GM19463 (cell line): Measurements from ENCODE around the gene IL1RAPL2.
"Not testable (repeated sequence)": the region's sequence is repeated elsewhere in the genome, so short reads cannot be mapped to it uniquely, and the experiment has no call there.

Experiments
- ATAC-seq: cut with Tn5 transposase; IDR thresholded peaks from one replicate; pipeline ENCODE4 v1.9.1; 2021; ENCODE audit warnings: mild to moderate bottlenecking, moderate library complexity; ENCODE audit not compliant: unreplicated experiment

The IL1RAPL2 gene

GRCh38 chrX:105658136-105658535, 1092.1 kb downstream of the IL1RAPL2 start:
- ATAC-seq: no peak

GRCh38 chrX:105662248-105662647, 1096.2 kb downstream of the IL1RAPL2 start:
- ATAC-seq: no peak

- no peak for ATAC-seq
These were observed 1098.2 kb downstream of the IL1RAPL2 start for GRCh38 chrX:105664243-105664642.

- ATAC-seq: not testable (repeated sequence)
These were observed 1118.3 kb downstream of the IL1RAPL2 start for GRCh38 chrX:105684288-105684687.

DNA sequence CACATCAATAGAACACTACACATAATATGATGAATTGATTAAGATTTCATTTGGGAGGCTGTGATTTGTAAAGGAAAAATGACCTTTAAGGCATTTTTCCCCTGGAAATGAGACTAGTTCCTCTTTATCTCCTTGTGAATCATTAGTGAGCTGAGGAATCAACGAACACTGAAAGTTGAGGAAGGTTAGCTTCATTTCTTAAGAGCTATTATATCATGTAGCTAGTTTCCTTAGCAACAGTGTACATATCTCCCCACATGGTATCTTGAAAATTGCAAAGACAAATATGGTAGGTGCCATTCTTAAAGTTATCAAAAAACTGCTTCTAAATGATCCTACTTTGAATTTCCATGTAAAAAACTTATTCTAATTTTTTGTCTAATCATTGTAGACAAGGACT, 1128.8 kb downstream of the IL1RAPL2 start:
- no peak for ATAC-seq

- ATAC-seq: no peak
These were observed 1129.5 kb downstream of the IL1RAPL2 start for GRCh38 chrX:105695451-105695850.

DNA sequence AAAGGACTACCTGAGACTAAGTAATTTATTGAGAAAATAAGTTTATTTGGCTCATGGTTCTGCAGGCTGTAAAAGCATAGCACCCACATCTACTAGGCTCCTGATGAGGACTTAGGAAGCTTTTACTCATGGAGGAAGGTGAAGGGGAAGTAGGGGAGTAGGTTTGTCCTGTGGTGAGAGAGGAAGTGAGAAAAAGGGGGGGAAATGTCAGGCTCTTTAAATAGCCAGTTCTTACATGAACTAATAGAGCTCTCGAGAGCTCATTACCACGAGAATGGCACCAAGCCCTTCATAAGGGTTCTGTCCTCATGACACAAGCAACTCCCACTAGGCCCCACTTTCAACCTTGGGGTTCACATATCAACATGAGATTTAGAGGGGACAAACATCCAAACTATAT, 1130.9 kb downstream of the IL1RAPL2 start:
- ATAC-seq: peak; percentile 78

DNA sequence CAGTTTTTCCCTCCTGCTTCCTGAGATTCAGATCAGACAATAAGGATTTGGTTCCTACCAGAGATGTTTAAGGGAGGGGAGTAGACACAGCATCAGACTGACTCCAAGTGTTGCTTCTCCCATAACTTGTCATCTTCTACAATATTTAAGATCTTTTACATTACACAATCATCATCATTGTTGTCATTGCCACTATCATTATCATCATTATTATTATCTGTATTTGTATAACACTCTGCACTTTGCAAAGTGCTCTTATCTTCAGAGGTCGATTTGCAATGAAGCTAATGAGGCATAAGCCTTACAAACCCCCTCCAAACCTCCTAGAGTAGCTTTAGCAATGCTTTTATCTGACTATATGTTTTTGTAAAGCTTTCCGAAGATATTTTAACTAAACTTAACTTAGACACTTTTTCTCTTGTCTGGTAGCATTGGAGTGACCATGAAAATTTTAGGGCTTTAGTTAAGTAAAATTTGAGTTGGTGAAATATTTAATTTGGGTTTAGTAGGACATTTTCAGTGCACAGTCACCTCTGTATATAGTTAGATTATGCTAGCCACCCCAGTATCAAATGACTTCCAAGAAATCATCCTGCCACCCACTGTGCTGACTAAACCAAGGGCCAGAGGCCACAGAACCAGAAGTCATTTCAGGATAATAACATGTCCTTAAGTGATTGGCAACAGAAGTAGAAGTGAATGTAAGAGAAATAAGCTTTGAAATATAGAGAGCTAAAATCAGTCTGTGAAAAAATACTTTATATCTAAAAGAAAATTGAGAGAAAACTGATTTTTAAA, 1132.2 kb downstream of the IL1RAPL2 start:
- ATAC-seq: no peak

GRCh38 chrX:105700331-105700730, 1134.3 kb downstream of the IL1RAPL2 start:
- ATAC-seq: no peak

DNA sequence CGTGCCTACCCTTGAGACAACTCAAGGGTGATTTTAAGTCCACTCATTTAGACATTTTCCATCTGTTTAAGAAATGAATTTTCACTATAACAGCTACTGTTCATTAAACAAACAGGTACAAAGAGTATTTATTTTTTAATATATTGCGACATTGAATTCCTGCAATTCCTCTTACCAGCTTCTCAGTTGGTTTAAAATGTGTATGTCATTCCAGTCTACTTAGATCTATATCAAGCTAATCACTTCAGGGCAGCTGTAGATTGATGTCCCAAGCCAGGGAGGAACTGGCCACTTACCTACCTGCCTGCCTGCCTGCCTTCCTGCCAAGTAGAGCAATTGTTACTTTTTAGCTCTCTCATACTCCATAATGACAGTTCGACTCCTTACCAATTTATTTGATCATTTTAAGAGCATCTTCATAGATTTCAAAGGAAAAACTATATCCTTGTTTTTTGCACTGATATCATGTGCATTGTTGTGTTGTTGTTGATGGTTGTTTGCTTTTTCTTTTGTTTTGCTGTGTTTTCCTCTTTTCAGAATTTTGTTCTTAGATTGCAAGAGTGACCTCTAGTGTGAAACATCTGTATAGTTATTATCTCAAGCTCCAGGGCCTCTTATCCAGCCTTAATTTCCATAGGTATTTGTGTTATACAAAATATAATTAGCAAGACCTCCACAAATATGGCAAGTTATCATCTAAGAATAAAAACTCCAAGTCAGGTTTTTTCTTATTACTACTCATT, 1135.5 kb downstream of the IL1RAPL2 start:
- ATAC-seq: no peak

- no peak for ATAC-seq
These were observed 1137.9 kb downstream of the IL1RAPL2 start for GRCh38 chrX:105703876-105704275.

- ATAC-seq: no peak
These were observed 1140.0 kb downstream of the IL1RAPL2 start for GRCh38 chrX:105706041-105706440.

DNA sequence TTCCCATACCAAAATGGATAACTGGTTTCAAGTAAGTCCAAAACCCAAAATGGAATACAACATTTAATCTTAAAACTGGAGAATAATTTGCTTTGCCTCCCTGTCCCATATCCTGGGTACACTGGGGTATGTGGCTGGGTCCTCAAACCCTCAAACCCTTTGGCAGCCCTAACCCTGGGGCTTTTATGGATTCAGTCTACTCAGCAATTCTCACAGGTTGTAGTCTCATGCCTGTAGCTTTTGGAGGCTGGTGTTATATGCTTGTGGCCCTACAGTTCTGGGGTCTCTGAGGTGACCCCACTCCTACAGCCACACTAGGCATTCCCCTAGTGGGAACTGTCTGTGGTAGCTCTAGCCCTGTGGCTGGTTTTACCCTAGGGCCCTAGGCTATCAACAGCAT, 1145.8 kb downstream of the IL1RAPL2 start:
- no peak for ATAC-seq

GRCh38 chrX:105715746-105716145, 1149.7 kb downstream of the IL1RAPL2 start:
- ATAC-seq: no peak

DNA sequence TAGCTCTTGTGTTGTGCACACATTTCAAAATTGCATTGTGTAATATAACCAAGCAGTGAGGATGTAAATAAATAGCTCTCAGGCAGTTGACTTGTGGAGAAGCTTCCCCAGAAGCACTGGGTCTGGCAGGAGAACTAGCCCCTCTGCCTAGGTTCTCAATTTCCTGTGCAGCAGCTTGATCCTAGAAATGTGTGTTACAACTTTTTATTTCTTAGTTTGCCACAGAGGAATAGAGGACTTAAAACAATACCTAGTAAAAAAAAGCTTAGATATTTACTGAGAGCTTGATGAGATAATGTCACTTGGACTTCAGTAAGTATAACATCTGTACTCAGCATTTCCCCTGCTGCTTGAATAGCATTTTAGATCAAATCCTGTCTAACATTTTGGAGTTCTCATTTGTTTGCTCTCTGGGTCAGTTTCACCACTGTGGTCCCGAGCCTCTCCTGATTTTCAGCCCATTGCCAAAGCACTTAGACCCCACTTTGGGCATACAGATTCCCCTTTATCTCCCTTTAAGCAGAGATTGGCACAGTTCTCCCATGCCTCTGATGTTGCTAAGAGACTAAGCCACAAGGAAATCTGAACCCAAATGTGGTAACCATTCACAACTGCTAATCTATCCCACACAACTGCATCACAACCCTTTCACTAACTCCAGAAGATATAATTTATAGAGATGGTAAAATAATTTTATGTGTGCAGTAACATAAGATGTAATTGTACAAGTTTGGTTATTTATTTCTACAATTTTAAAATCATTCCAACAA, 1158.2 kb downstream of the IL1RAPL2 start:
- no peak for ATAC-seq

GRCh38 chrX:105725228-105725627, 1159.2 kb downstream of the IL1RAPL2 start:
- ATAC-seq: peak; percentile 73

DNA sequence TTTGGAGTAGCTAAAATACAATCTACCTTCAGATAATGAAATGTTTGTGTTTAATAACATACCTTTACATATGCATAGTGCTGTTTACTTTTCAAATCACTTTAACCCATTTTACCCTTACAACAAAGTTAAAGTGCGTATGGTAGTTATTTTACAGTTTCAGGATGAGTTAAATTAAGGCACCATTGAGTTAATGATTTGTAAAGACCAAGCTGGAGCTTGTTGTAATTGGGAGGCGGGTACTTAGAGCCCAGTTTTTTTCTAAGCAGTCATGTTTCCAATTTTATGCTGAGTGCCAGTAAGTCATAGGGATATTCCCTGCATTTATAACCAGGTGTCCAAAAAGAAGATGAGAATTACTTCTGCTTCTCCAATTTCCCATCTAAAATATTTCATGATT, 1172.2 kb downstream of the IL1RAPL2 start:
- ATAC-seq: peak; percentile 78

- ATAC-seq: no peak
These were observed 1178.3 kb downstream of the IL1RAPL2 start for GRCh38 chrX:105744291-105744690.

DNA sequence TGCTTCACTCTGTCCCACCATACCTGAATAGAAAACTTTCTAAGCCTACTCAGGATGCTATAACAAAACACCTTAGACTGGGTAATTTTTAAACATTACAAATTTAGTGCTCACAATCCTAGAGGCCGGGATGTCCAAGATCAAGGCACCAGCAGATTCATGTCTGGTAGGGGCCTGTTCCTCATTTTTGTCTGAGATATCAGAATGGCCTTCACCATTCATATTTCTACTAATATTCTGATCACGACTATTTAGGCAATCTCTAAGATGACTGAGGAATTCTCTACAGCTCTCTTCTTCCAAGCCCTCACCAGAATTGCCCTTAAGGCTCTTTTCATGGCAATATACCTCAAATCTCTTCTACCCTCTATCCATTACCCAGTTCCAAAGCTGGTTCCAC, 1178.9 kb downstream of the IL1RAPL2 start:
- ATAC-seq: no peak

- ATAC-seq: no peak
These were observed 1179.9 kb downstream of the IL1RAPL2 start for GRCh38 chrX:105745863-105746262.

DNA sequence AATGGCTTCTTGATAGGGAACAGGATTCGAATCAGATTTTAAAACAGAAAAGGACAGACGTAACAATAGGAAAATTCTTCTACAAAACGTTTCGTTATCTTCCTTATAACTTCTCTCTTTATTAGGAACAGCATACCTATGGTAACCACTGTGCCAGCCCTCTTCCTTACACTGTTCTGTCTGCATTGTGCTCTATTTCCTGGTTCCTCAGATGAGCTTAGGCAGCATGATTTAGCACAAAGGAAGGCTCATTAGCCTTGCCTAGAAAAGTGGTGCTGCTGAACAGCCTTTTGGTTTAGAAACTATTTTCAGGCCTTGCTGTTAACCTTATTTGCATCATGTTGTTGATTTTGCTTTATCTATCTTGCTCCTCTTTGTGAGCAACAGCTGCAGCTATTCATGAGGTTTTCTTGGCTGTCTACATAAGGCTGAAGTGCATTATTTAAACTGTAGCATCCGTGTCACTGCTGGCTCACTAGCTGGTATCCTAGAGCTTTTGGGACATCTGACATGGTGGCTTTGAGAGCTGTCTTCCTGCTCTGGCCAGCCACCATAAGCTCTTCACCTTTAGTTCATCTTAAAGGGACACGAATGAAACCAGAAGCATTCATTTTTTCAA, 1186.4 kb downstream of the IL1RAPL2 start:
- no peak for ATAC-seq
